Skeletal muscle cell (primary cell): ENCODE measurements around the gene TRPM5.
"Not testable (repeated sequence)": the region's sequence is repeated elsewhere in the genome, so short reads cannot be mapped to it uniquely, and the experiment has no call there.

Experiments used
- DNase-seq: peaks from one replicate; pipeline ENCODE4 v3.0.0-alpha.2; 2010; ENCODE audit warnings: low read depth
- H3K4me3 ChIP-seq: 2 replicates; pipeline ENCODE4 v1.5.1; 2011; ENCODE audit warnings: low read depth, mild to moderate bottlenecking, control low read depth, low read length, moderate library complexity

TRPM5 gene, protein sequence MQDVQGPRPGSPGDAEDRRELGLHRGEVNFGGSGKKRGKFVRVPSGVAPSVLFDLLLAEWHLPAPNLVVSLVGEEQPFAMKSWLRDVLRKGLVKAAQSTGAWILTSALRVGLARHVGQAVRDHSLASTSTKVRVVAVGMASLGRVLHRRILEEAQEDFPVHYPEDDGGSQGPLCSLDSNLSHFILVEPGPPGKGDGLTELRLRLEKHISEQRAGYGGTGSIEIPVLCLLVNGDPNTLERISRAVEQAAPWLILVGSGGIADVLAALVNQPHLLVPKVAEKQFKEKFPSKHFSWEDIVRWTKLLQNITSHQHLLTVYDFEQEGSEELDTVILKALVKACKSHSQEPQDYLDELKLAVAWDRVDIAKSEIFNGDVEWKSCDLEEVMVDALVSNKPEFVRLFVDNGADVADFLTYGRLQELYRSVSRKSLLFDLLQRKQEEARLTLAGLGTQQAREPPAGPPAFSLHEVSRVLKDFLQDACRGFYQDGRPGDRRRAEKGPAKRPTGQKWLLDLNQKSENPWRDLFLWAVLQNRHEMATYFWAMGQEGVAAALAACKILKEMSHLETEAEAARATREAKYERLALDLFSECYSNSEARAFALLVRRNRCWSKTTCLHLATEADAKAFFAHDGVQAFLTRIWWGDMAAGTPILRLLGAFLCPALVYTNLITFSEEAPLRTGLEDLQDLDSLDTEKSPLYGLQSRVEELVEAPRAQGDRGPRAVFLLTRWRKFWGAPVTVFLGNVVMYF (N-terminal part only)

DNA sequence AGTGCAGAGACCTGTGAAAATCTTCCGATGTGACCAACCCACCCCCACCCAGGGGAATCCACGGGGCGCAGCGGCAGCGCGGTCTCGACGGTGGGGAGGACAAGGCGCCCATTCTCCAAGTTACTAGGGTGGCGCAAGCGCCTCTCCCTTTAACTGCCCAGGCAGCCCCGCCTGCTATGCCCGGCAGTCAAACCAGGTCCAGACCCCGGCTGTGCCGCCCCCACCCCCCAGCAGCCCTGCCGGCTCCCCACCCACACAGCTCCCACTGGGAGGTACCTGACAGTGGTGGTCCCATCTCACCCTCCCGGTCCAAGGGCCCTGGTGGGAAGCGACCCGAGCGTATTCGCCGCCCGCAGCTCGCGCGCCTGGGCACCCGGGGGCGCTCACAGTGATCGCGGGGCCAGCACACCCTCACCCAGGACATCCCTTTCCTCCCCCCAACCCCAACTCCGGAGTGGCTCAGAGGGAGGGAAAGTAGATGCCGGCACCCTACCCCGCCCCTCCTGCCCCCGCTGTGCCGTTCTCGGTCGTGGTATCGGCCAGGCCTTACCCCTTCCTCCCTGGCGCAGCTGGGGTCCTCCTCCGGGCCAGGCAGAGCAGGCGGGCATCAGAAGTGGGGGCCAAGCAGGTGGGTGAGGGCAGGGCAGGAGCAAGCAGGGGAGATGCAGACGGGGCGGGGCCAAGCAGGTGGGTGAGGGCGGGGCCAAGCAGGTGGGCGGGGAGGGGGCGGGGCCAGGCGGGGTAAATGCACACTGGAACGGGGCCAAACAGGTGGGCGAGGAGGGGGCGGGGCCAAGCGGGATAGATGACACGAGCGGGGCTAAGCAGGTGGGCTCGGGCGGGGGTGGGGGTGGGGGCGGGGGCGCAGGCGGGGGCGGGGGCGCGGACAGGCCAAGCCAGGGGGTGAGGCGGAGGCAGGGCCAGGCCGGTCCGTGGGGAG is at the start of gene TRPM5:
Gene TRPM5 (minus strand): TSS at position 634 of the 940 bp plus-strand sequence. CDS start 21,478 bp downstream, outside the sequence.
- no peak within 1 kb of the TSS for H3K4me3 ChIP-seq

DNA sequence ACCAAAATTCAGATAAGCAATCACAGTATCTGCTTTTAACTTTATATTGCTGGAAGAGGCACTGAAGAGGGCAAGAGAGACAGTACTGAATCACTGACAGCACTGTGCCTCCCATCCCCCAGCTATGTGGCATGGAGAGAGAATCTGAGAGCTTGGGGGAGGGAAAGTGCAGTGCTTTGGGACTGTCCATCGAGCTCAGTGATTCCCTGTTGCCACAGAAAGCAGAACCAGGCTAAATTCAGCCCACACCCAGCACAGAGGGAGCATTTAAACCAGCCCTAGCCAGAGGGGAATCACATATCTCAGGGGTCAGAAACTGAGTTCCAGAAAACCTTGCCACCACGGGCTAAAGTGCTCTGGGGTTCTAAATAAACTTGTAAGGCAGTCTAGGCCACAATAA is 44.8 kb upstream of the TRPM5 start:
- DNase-seq: no peak
- H3K4me3 ChIP-seq: no peak overlapping the region

More for the DNA sequence above, at the start of gene TRPM5:
- no peak for DNase-seq

DNA sequence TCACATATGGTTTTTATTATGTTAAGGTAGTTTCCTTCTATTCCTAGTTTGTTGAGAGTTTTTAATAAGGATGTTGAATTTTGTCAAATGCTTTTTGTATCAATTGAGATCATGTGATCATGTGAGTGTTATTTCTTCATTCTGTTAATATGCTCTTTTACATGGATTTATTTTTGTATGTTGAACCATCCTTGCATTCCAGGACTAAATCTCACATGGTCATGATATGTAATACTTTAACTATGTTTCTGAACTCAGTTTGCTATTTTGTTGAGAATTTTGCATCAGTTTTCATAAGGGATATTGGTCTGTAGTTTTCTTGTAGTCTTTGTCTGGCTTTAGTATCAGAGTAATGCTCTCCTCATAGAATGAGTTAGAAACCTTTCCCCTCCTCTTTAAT is 43.7 kb upstream of the TRPM5 start:
- no peak for DNase-seq
- no peak overlapping the region for H3K4me3 ChIP-seq

- H3K4me3 ChIP-seq: no peak overlapping the region
- DNase-seq: no peak
Measured at GRCh38 chr11:2484576-2485125, 40.3 kb upstream of the TRPM5 start.

DNA sequence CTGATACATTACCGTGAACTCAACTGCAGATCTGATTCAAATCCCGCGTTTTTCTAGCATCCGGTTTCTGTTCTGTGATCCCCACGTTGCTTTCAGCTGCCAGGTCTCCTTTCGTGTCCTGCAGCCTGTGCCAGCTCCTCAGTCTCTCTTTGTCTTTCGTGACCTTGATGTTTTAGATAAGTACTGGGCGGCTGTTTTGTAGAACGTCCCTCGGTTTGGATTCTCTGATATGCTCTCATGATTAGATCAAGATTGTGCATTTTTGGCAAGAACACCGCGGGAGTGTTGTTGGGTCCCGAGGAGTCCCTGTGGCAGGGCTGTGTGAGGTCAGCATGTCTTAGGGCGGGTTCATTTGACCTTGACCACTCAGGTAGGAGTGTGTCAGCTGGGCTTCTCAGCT is 39.1 kb upstream of the TRPM5 start:
- no peak for DNase-seq
- no peak overlapping the region for H3K4me3 ChIP-seq

GRCh38 chr11:2482745-2483144 is 38.4 kb upstream of the TRPM5 start:
- no peak overlapping the region for H3K4me3 ChIP-seq
- no peak for DNase-seq

- DNase-seq: no peak
Measured at GRCh38 chr11:2482204-2482603, 37.9 kb upstream of the TRPM5 start.

DNA sequence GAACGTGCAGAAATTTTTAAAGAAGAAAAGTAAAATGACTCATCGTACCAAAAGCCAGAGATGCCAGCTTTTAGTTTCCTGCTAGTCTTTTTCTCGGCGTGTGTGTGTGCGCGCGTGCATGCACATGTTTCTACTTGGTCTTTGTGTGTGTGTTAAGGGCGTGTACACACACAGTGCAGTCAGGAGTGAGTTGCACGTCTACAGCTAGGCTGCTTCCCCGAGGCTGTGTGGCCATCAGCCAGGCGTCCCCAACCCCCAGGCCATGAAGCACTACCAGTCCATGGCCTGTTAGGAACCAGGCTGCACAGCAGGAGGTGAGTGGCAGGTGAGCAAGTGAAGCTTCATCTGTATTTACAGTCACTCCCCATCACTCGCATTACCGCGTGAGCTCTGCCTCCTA is 36.9 kb upstream of the TRPM5 start:
- no peak for DNase-seq
- H3K4me3 ChIP-seq: no peak overlapping the region

More at GRCh38 chr11:2482204-2482603, 37.9 kb upstream of the TRPM5 start:
- H3K4me3 ChIP-seq: no peak overlapping the region

- no peak overlapping the region for H3K4me3 ChIP-seq
- no peak for DNase-seq
Measured at GRCh38 chr11:2480874-2481220, 36.5 kb upstream of the TRPM5 start.

- not testable (repeated sequence) for DNase-seq, H3K4me3 ChIP-seq
Measured at GRCh38 chr11:2480067-2480873, 36.0 kb upstream of the TRPM5 start.

DNA sequence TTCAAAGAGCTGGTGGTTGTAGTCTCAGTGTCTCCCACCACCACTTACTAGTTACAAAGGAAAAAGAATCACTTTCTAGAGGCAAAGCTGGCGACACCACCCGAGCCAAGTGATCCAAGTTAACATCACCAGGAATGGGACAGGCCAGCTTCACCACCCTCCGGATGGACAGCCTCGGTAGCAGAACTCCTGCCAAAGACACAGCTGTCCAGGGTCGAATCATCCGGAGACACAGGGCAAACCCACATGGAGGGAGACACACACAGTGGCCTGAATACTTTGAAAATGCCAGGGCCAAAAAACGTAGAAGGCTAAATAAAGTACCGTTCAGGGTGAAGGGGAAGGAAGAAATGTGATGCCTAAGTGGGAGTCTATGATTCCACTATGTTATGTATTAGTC is 33.6 kb upstream of the TRPM5 start:
- DNase-seq: no peak
- H3K4me3 ChIP-seq: no peak overlapping the region

DNA sequence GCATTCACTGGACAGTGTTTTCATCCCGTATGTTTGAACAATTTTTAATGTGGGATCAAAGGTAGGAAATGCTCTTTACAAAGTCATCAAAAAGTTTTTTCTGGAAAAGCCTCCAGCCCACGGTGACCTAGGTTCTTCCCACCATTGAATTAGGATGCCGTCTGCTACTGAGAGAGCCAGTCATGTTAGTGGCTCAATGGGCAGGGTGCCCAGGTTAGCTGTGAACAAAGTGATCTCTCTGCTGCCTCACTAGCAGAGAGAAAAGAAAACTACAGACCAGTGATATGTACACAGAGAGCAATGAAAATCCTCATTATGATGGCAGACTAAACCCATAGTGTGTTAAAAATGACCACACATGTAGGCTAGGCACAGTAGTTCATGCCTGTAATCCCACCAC is 32.9 kb upstream of the TRPM5 start:
- no peak for DNase-seq
- H3K4me3 ChIP-seq: no peak overlapping the region

DNA sequence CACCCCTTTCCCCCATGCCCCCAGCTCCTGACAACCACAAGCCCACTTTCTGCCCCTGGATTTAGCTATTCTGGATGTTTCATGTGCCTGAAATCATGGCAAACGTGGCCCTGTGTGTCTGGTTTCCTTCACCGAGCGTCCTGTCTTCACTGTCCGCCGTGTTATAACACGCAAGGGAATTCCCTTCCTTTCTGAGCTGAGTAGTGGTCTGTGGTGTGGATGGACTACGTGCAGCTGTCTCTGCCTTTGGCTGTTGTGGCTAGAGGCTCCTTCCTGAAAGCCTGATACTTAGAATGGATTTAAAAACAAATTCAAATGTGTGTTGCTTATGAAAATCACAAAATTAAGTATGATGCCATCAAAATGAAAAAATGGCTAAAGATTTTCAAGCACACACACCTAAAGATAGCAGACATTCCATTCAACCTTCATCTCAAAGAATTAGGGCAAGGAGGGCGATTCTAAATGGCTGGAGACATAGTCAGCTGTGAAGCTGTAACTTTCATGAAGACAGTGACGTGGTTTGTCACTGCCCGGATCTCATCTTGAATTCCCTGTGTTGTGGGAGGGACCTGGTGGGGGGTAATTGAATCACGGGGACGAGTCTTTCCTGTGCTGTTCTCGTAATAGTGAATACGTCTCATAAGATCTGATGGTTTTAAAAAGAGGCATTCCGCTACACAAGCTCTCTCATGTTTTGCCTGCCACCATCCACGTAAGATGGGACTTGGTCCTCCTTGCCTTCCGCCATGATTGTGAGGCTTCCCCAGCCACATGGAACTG is 31.0 kb upstream of the TRPM5 start:
- no peak for DNase-seq
- no peak overlapping the region for H3K4me3 ChIP-seq

DNA sequence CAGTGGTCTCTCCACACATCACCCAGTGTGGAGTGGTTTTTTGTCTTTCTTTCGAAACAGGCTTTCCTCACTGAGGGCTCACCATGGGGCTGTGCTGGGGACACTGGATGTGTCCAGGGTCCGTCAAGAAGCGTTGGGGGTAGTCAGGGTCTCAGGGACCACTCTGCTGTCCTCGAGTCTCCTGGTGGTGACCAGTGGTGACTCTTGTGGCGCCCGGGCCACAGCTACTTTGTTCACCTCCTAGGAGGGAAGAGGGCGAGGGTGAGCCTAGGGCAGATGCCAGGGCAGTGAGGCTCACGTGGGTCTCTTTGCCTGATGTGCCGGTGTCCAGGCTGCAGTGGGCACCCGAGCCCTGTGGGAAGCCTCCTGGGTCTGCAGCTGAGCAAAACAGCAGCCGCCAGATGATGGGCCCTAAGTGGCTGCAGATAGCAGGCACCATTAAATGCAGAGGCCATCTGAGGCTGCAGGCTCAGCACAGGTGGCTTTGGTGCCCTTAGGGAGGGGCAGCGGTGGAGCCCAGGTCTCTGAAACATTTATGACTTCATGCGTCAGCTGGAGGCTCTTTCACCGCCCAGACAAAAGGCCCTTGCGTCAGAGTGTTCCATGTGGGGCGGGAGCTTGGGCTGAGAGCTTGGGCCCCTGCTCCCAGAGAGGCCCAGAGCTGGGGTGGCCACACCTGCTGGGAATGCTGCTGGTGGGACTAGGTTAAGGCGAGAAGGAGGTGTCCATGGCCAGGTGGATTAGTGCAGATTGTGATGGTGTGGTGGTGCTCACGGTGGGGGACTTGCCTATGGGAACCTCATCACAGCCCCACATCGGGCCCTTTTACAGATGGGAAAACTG is 30.0 kb upstream of the TRPM5 start:
- H3K4me3 ChIP-seq: no peak overlapping the region
- no peak for DNase-seq

GRCh38 chr11:2473361-2474058 is 29.2 kb upstream of the TRPM5 start:
- DNase-seq: no peak

DNA sequence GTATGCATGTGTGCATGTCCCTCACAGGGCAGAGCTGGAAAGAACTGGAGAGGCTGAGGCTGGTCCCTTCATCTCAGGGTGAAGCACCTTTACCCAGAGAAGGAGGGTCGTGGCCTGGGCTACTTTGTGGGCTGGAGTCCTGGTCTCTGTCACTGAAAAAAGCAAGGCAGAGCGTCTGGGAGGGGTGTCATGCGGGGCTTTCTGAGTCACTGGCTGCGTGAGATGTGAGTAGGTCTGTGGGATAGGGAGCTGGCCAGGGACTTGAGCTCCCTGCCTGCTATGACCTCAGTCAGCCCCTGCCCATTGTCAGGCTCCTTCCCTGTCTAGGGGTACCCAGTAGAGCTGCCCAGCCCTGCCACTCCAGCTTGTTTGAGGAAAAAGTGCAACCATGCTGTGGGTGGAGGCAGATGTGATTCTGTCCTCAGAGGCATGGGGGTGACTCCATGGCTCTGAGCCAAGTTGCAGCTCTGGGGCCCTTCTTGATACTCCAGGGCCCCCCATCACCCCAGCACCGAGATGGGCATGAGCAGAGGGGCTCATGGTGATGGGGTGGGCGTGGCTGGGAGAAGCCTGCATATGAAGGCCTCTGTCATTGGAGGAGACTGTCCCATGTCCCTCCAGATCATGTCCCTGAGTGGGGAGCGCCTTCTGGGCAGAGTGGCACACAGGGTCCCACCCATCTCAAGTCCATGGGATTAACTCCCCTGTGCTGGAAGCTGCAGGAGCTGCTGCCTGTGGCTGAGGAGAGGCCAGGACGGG is 28.3 kb upstream of the TRPM5 start:
- DNase-seq: no peak
- H3K4me3 ChIP-seq: no peak overlapping the region

More at GRCh38 chr11:2473361-2474058, 29.2 kb upstream of the TRPM5 start:
- no peak overlapping the region for H3K4me3 ChIP-seq
